Fibroblast of lung (primary cell): ENCODE data around the gene NPHP4. TPM values are rescaled to one million over a fixed set of nuclear protein-coding genes. Genes with fewer than 3 reads are reported as not detected.

Experiments
- DNase-seq, 2 donors: peaks; one replicate each; pipeline versions ENCODE4 v3.0.0 to v3.0.0-alpha.2; 2010; ENCODE audit warnings: low read depth in 2 of 2
- H2AFZ ChIP-seq: 2 replicates; pipeline ENCODE4 v1.5.1; 2012; ENCODE audit warnings: low read length, control low read depth, inconsistent platforms
- H3K27ac ChIP-seq: 2 replicates; pipeline ENCODE4 v1.5.1; 2011; ENCODE audit warnings: low read length, control low read depth; ENCODE audit not compliant: insufficient read depth
- H3K27me3 ChIP-seq: 2 replicates; pipeline ENCODE4 v1.5.1; 2011; ENCODE audit warnings: mild to moderate bottlenecking, low read length; ENCODE audit not compliant: control insufficient read depth, insufficient read depth
- H3K36me3 ChIP-seq: 2 replicates; pipeline ENCODE4 v1.5.1; 2011; ENCODE audit warnings: low read length; ENCODE audit not compliant: control insufficient read depth, insufficient read depth
- H3K4me1 ChIP-seq: 2 replicates; pipeline ENCODE4 v1.5.1; 2011; ENCODE audit warnings: low read length; ENCODE audit not compliant: control insufficient read depth, insufficient read depth; ENCODE audit errors: extremely low read depth
- H3K4me2 ChIP-seq: 2 replicates; pipeline ENCODE4 v1.5.1; 2011; ENCODE audit warnings: low read length, control low read depth; ENCODE audit not compliant: insufficient read depth; ENCODE audit errors: extremely low read depth
- H3K4me3 ChIP-seq, 4 experiments: fragments of 200-600 bp in 1 of 4; sonication (generic) in 1 of 4; replicated peaks in 1 of 4; 2 replicates each; pipeline ENCODE4 v1.5.1; 2011 to 2016; ENCODE audit warnings: low read length in 4 of 4, low read depth in 3 of 4, mild to moderate bottlenecking in 3 of 4, control low read depth in 2 of 4, inconsistent platforms in 1 of 4, mixed read lengths in 1 of 4; ENCODE audit not compliant: insufficient read depth in 1 of 4; ENCODE audit errors: control extremely low read depth in 1 of 4
- H3K79me2 ChIP-seq: 2 replicates; pipeline ENCODE4 v1.5.1; 2012; ENCODE audit warnings: mild to moderate bottlenecking, low read length, inconsistent platforms; ENCODE audit not compliant: control insufficient read depth, insufficient read depth
- H3K9ac ChIP-seq: 2 replicates; pipeline ENCODE4 v1.5.1; 2011; ENCODE audit warnings: mild to moderate bottlenecking, low read length, control low read depth; ENCODE audit not compliant: insufficient read depth
- H3K9me3 ChIP-seq: 2 replicates; pipeline ENCODE4 v1.5.1; 2012; ENCODE audit warnings: low read depth, low read length; ENCODE audit not compliant: control insufficient read depth, insufficient read depth
- H4K20me1 ChIP-seq: 2 replicates; pipeline ENCODE4 v1.5.1; 2011; ENCODE audit warnings: low read length; ENCODE audit not compliant: control insufficient read depth, insufficient read depth; ENCODE audit errors: extremely low read depth
- EZH2 ChIP-seq: IDR thresholded peaks from 2 replicates; pipeline ENCODE4 v1.5.1; 2012; ENCODE audit warnings: low read length, control low read depth, mild to moderate bottlenecking; ENCODE audit errors: missing control alignments
- polyA plus RNA-seq, 2 donors: library from polyadenylated mRNA; depleted of rRNA in 1 of 2; stranded (reverse) in 1 of 2; unstranded in 1 of 2; fragments of >200 nt; gene quantifications; 2 replicates each; pipeline ENCODE4 v1.2.1, GENCODE V29; 2011 to 2012; ENCODE audit warnings: missing spikeins in 1 of 2
- total RNA-seq: library from RNA; depleted of rRNA; stranded (reverse); fragments of >200 nt; gene quantifications from 2 replicates; pipeline ENCODE4 v1.2.1, GENCODE V29; 2014
- TF ChIP-seq, protein P1 (sequence below), 2 donors: IDR thresholded peaks in 1 of 2; conservative IDR thresholded peaks in 1 of 2; 1 replicate in 1 of 2; 2 replicates in 1 of 2; pipeline ENCODE4 v1.5.1; 2011 to 2012; ENCODE audit warnings: low read length in 2 of 2, control low read depth in 1 of 2, inconsistent platforms in 1 of 2, low read depth in 1 of 2, mild to moderate bottlenecking in 1 of 2

Gene NPHP4
- total and polyA plus RNA-seq, 2 donors (not counting 1 experiment from before 2014, with no cell fraction given), result 1.5 to 4.0 TPM

DNA sequence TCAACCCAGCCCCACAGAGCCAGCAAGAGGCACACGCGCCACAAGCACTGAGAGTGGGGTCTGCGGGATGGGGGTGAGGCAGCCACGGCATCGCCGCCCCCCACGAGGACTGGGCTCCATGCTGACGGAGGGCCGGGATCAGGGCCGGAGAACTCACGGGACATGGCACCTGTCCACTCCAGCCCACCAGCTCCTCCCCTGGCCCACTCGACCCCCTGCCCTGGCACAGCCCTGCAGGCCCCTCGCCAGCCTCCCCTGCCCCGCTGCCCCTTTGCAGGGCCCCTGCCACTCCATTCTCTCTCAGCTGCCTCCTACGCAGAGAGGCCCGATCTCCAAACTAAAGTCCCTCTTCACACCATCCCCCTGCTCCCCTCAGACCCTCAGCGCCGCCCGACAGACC, 134.0 kb downstream of the NPHP4 start:
- Histone ChIP-seq H3K9me3 (no peaks in the 10 kb centered on the region), H2AFZ (no peak overlapping the region), H3K4me2 (no peak overlapping the region), H3K9ac (no peak overlapping the region), H4K20me1 (no peaks in the 10 kb centered on the region), H3K79me2 (no peaks in the 10 kb centered on the region), H3K4me3 (no peak overlapping the region), H3K4me1 (no peaks in the 10 kb centered on the region), H3K36me3 (no peaks in the 10 kb centered on the region), H3K27me3 (no peaks in the 10 kb centered on the region), H3K27ac (no peak overlapping the region)
- DNase-seq, result no peak
- TF ChIP-seq, protein P1, sequence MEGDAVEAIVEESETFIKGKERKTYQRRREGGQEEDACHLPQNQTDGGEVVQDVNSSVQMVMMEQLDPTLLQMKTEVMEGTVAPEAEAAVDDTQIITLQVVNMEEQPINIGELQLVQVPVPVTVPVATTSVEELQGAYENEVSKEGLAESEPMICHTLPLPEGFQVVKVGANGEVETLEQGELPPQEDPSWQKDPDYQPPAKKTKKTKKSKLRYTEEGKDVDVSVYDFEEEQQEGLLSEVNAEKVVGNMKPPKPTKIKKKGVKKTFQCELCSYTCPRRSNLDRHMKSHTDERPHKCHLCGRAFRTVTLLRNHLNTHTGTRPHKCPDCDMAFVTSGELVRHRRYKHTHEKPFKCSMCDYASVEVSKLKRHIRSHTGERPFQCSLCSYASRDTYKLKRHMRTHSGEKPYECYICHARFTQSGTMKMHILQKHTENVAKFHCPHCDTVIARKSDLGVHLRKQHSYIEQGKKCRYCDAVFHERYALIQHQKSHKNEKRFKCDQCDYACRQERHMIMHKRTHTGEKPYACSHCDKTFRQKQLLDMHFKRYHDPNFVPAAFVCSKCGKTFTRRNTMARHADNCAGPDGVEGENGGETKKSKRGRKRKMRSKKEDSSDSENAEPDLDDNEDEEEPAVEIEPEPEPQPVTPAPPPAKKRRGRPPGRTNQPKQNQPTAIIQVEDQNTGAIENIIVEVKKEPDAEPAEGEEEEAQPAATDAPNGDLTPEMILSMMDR (conservative IDR thresholded peaks at IDR 0.05 in 1 of 2, IDR thresholded peaks at IDR 0.05 in 1 of 2; ENCODE audit: low read depth in 1 of 2, low read length in 2 of 2), result no peak
- no peak for TF ChIP-seq EZH2

DNA sequence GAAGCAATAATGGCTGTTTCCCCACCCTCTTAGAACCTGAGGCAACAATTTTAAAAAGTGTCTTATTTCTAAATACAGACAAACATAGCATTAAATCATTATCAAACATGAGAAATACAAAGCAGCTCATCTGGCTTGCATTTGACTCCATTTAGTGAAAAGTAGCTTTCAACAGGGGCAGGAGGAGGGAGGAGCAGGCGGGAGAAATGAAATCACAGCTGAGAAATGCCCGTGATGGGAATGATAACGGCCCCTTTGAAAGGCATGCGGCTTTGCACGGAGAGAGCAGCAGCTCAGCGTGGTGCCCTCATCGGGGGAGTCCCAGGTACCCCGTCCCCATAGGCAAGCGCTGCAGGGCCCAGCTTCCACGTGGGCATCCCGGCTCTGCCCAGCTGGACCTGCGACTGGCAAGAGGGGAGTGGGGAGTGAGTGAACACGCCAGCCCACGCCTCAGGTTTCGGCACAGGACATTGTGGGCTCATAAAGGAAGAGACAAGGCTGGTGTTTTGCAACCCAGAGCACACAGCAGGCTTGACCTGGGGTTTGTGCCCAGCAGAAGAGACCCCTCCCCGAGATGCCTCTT, 134.6 kb downstream of the NPHP4 start:
- H3K4me2 ChIP-seq, result no peak overlapping the region
- no peak overlapping the region for H3K4me3 ChIP-seq
- H2AFZ ChIP-seq, result no peak overlapping the region
- H3K79me2 ChIP-seq, result no peaks in the 10 kb centered on the region
- no peaks in the 10 kb centered on the region for H3K27me3 ChIP-seq
- no peak overlapping the region for H3K9ac ChIP-seq
- H3K9me3 ChIP-seq, result no peaks in the 10 kb centered on the region
- H3K27ac ChIP-seq, result no peak overlapping the region
- H4K20me1 ChIP-seq, result no peaks in the 10 kb centered on the region
- H3K36me3 ChIP-seq, result no peaks in the 10 kb centered on the region
- no peak for DNase-seq
- H3K4me1 ChIP-seq, result no peaks in the 10 kb centered on the region
- TF ChIP-seq, protein P1 (conservative IDR thresholded peaks at IDR 0.05 in 1 of 2, IDR thresholded peaks at IDR 0.05 in 1 of 2; ENCODE audit: low read depth in 1 of 2, low read length in 2 of 2), result no peak
- TF ChIP-seq EZH2, result no peak

DNA sequence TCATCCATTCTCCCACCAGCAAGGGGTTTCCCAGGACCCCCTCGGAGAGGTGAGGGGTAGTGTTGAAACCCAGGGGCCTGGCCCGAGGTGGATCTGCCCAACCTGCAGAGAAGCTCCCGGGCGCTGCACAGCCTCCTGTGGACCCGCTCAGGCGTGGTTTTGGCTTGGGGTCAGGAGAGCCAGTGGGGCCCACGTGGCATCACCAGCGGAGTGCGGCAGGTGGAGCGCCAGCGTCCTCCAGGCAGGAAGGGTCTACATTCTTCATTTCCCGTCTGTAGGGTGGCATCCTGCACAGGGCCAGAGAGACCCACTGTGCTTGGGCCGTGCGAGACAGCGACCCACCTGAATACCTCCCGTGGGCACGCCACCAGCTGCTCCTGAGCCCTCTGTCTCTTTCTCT, 135.2 kb downstream of the NPHP4 start:
- DNase-seq, result no peak
- no peaks in the 10 kb centered on the region for H4K20me1 ChIP-seq
- H3K4me1 ChIP-seq, result no peaks in the 10 kb centered on the region
- no peaks in the 10 kb centered on the region for H3K36me3 ChIP-seq
- no peaks in the 10 kb centered on the region for H3K9me3 ChIP-seq
- H3K9ac ChIP-seq, result no peak overlapping the region
- no peak overlapping the region for H3K4me2 ChIP-seq
- TF ChIP-seq EZH2, result no peak
- TF ChIP-seq, protein P1 (conservative IDR thresholded peaks at IDR 0.05 in 1 of 2, IDR thresholded peaks at IDR 0.05 in 1 of 2; ENCODE audit: low read depth in 1 of 2, low read length in 2 of 2), result no peak
- H3K79me2 ChIP-seq, result no peaks in the 10 kb centered on the region
- no peaks in the 10 kb centered on the region for H3K27me3 ChIP-seq
- H3K27ac ChIP-seq, result no peak overlapping the region
- no peak overlapping the region for H2AFZ ChIP-seq
- H3K4me3 ChIP-seq, result no peak overlapping the region
